LNCaP clone FGC (cell line): ENCODE measurements around the gene CACNA1B.

Experiments
- DNase-seq: peaks from one replicate; pipeline ENCODE4 v3.0.0-alpha.2; 2011; ENCODE audit warnings: low read depth
- H3K4me3 ChIP-seq: 2 replicates; pipeline ENCODE4 v1.5.1; 2011; ENCODE audit warnings: mild to moderate bottlenecking, low read depth, low read length, control low read depth
- CTCF ChIP-seq: IDR thresholded peaks from 2 replicates; pipeline ENCODE4 v1.5.1; 2012; ENCODE audit warnings: mild to moderate bottlenecking; ENCODE audit not compliant: control insufficient read depth, insufficient read depth; ENCODE audit errors: extremely low read depth

CACNA1B gene

GRCh38 chr9:137870432-137870831 lies 7.2 kb upstream of the CACNA1B start:
- TF ChIP-seq CTCF = no peak
- H3K4me3 ChIP-seq = no peak overlapping the region
- DNase-seq = no peak

- DNase-seq = no peak
- no peak for TF ChIP-seq CTCF
- no peak overlapping the region for H3K4me3 ChIP-seq
Observed at GRCh38 chr9:137872296-137872695, 5.3 kb upstream of the CACNA1B start.

GRCh38 chr9:137873408-137873807 lies 4.2 kb upstream of the CACNA1B start:
- no peak for DNase-seq
- no peak for TF ChIP-seq CTCF
- H3K4me3 ChIP-seq = no peak overlapping the region

- no peak for TF ChIP-seq CTCF
- DNase-seq = no peak
- H3K4me3 ChIP-seq = no peak overlapping the region
Observed at GRCh38 chr9:137873858-137874362, 3.7 kb upstream of the CACNA1B start.

- no peak for TF ChIP-seq CTCF
- DNase-seq = no peak
- H3K4me3 ChIP-seq = no peak overlapping the region
Observed at GRCh38 chr9:137875354-137875753, 2.2 kb upstream of the CACNA1B start.

GRCh38 chr9:137875846-137876245 lies 1.7 kb upstream of the CACNA1B start:
- TF ChIP-seq CTCF = no peak
- DNase-seq = no peak
- H3K4me3 ChIP-seq = no peak overlapping the region

- no peak for TF ChIP-seq CTCF
- no peak overlapping the region for H3K4me3 ChIP-seq
- DNase-seq = no peak
Observed at GRCh38 chr9:137876269-137876668, 1.3 kb upstream of the CACNA1B start.
